HG02798 (cell line): ENCODE measurements around the gene MYO19.
"Not testable (repeated sequence)": the region's sequence is repeated elsewhere in the genome, so short reads cannot be mapped to it uniquely, and the experiment has no call there.

Experiments used
- ATAC-seq: cut with Tn5 transposase; IDR thresholded peaks from one replicate; pipeline ENCODE4 v1.9.1; 2021; ENCODE audit warnings: mild to moderate bottlenecking; ENCODE audit not compliant: unreplicated experiment, poor library complexity

MYO19 gene

DNA sequence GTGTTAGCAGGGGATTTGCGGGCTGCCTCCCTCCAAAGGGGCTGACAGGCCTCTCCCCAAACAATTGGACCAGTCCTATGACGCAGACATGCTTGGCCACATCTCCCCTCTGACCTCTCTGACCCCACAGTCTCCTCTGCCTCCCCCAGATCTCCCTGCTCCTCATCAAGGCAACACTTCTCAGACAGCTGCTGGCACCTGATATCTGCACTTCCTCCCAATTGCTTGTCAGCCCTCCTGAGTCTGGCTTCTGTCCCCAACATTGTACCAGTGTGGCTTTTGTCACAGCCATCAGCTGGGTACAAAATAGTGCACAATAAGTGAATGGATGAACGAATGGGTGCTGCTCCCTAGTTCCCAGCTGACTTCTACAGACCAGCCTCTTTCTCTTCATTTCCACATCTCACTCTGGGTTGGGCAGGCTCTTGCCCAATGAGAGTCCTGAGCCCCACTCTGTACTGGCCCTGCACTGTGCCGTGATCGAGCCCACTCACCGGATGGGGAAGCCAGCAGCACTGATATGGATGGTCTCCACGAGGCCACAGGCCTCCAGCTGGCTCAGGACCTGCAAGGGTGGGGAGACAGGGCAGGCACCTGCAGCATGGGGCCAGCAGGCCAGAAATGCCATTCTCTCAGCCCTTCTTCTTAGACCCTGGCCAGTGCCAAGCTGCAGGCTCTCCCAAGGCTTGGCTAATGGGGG is 31.1 kb downstream of the MYO19 start:
- ATAC-seq = no peak

DNA sequence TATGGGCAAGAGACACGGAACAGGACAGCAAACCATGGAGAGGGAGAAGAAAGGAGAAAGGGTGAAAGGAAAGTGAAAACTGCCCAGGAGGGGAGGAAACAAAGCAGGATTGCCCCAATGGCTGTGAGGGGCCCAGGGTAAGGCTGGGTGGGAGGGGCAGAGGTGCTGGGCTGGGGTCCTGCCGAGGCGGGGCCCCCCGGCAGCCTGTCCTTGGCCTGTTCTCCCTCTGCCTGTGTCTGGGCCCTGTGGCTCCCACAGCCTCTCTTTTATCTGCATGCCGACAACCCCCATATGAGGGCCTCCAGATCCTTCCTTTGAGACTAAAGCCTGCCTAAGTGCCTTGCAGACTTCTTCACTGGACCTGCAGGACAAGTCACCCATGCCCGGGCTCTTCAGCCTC is 32.7 kb downstream of the MYO19 start:
- ATAC-seq = no peak

DNA sequence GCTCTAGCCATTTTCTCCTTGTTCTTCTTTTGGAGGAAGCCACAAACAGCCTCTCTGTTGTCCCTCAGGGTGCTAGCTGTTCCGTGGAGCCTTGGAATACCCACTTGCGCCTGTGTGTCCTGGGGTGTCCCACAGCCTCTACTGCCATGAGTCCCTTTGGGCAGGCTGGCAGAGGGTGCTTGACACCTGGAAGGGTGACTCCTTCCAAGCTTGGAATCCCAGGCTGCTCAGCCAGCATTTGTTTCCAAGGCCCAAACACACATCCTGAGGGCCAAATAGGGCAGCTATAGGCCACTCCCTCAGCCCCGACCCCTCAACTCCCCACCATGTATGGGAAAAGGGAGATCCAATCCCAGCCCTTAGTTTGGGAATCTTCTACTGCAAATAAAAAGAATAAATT is 33.3 kb downstream of the MYO19 start:
- no peak for ATAC-seq

DNA sequence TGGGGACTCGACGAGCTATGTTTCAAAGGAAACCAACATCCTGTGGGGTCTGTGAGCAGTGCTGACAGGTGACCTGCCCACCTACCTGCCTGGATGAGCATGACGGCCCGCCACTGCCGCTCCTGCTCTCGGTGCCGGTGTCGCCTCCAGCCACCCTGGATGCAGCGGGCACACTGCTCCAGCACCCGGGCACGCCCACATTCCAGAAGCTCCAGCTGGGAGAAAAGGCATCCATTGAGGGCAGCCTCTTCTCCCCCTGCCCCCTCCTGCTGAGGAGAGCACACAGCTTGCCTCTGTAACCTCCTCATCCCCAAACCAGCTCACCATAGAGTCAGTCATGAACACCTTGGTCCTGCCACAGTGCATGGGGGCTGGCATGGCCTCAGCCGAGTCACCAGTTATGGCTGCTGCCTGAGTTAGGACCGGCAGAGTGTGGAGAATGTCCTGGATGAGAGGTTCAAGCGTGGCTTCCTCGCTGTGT is 33.9 kb downstream of the MYO19 start:
- ATAC-seq = no peak

DNA sequence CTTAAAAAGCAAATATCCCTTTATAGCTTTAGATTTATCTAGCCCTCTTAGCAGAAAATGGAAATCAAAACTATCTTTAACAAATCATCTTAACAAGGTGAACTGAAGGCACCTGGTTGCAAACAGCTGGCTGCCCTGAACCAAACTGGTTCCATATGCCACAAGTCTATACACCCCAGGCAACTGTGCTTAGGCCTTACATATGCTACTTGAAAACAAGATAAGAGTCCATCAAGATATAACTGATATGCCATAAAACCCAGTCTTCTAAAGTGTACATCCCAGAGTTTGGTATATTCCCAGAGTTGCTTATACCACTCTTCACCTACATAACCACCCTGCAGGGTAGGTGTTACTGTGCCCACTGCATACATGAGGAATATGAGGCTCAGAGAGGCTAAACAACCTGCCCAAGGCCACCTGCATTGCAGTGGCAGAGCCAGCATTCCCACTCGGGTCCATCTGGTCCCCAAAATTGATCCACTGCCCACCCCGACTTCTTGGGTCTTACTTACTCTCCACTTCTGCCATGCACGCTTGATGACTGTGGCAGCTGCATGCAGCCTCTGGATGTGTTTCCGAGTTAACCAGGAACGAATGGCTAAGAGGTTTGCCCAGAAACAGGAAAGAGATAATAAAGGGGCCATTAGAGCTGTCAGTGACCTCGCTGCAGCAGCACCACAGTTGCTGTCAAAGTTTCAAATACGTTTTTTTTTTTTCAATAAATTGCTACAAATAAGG is 35.9 kb downstream of the MYO19 start:
- no peak for ATAC-seq

DNA sequence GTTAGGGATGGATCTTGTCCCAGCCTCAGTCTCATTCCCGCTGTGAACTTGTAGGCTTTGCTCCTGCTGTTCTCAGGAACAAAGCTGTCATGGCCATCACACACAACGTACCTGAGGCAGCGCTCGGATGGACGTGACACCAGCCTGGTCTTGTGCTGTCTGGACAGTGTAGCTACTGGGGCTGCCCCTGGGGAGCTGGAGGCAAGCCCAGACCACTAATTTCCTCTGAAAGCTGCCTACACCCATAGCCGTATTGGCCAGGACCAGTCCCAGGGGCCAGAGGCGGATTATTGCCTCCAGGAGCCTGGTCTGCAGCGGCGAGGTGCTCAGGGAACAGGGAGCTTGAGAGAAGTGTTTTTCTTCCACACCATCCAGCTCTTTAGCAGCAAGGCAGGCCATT is 36.5 kb downstream of the MYO19 start:
- ATAC-seq = no peak

DNA sequence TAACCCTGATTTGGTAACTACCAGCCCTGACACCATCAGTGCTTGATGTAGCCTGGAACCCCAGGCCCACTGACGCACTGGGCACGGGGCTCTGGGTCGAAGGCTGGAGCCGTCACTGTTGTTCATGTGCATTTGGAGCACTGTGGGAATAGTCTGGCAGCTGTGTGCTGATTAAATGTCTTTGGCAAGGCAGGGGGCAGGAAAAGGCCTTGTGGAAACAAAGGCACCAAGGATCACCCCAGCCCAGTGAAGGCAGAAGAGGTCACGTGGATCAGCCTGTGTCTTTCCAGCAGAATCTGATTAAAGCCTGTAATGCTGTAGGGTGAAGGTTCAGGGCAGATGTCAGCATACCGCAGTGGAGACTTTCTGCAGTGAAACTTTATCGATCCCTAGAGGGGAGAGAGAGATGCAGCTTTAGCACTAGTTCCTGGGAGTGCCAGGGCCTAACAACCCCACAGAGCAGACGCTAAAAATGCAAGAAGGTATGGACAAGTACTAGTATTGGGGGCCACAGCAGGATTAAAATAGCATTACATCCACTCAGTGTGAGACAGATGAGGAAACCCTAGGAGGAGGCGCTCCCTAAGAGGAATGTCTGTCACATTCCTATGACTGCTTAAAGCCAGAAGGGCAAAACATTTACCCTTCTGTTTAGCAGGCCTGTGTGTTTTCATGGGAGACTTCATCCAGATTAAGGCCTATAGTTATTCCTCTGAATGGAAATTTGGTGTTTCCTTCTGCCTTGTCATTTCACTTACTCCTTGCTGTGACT is 38.5 kb downstream of the MYO19 start:
- ATAC-seq = no peak

DNA sequence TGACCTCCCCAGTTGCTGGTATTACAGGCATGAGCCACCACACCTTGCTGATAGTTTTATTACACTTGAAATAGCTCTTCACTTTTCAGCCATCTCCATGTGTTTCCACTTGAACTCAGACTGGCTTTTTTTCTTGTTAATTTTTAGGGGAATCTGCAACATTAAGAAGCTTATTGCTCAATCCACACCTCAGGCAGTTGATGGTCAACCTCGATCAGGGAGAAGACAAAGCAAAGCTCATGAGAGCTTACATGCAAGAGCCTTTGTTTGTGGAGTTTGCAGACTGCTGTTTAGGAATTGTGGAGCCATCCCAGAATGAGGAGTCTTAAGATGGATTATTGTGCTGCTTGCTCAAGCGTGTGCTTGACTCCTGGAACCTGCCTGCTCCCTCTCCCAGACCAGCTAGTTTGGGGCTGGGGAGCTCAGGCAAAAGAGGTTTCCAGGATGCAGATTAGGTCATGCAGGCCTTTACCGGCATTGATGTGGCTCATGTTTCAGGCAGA is 39.5 kb downstream of the MYO19 start:
- ATAC-seq = no peak

DNA sequence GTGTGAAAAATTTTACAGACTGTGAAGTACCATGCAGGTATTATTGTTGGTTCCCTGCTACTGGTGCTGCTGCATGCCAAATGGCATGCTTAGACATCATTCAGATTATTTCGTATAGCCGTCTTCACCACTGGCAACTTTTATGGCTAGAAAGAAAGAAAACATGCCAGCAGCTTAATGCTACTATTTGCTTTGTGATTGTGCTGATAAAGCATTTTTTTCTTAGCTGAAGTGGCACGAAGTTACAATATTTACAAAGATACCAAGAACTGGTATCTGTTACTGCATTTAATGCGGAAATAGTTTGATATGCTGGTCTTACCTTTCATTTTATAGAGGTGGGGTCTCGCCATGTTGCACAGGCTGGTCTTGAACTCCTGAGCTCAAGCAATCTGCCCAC is 40.0 kb downstream of the MYO19 start:
- ATAC-seq = no peak

DNA sequence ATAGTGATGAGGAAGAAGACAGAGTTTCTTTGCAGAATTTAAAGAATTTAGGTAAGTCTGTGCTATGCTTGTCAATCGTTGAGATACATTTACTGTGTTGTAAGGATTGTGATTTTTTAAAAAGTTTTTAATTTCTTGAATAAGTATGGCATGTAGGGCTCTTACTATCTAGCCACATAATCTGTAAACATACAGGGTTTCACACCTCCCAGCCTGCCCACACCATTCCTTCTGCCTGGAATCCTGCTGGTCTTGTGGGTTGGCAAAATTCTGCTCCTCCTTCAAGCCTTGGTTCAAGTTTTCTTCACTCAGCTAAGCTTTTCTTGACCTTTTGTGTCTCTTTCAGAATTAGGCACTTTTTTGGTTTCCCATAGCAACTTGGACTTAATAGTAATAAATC is 40.7 kb downstream of the MYO19 start:
- ATAC-seq = no peak

DNA sequence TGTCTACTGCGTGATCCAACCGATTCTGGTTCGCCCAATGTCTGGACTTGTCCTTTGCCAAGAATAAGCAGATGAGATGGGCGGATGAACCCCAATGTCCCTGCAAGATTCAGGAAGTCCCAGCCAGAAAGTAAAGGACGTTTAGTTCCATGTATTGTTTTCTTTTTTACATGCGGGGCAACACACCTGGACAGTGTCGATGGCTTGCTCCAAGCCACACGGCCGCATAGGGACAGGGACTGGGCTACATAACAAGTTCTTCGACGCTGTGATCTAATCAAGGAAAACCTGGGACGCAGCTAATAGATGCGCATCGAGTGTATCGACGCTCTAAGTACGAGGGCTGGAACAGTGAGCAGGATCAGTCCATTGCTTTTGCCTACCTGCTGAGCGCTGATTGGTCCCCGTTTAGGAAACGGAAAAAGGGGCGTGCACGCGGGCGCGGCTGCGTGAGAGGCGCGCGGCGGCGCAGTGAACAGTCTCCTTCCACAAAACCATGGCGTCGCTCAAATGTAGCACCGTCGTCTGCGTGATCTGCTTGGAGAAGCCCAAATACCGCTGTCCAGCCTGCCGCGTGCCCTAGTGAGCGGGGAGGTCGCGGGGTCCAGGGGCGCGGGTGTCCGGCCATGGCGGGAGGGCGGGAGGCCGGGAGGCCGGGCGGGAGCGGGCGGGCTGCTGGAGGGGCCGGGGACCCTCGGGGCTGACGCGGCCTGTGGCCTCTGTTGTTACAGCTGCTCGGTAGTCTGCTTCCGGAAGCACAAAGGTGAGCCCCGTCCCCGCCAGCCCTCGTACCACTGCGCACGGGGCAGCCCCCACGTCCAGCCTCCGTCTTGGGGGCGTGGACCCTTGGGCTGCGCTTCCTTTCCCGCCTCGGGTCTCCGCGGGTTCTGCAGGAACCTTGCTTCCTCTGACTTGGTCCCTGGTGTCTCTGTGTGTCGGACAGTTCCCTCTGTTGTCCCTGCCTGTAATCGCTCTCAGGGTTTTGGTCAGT is 48.2 kb downstream of the MYO19 start, which contains the start of gene ZNHIT3:
Gene ZNHIT3, plus strand, starts transcription at position 478 of the 991 bp plus-strand sequence. Its CDS starts 19 bp downstream, at position 497.
- peak; percentile 94 for ATAC-seq

DNA sequence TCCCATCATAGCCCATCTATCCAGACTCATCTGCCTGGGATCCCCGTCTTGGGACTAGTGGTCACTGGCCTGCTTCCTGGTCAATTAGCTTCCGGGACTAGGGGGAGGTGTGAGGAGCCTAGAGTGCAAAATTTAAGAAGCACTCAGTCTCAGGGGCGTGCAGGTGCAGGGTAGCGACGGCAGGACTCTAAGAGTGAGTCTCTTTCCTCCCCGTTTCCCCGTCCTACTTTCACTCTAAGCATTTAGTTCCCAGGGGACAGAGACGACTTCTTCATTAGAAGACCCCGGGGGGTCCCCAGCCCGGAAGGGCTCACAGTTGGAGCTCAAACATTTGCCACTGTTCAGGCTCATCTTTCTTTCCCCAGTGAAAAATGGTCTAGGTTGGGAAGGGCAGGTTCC is 48.9 kb downstream of the MYO19 start:
- ATAC-seq = no peak

DNA sequence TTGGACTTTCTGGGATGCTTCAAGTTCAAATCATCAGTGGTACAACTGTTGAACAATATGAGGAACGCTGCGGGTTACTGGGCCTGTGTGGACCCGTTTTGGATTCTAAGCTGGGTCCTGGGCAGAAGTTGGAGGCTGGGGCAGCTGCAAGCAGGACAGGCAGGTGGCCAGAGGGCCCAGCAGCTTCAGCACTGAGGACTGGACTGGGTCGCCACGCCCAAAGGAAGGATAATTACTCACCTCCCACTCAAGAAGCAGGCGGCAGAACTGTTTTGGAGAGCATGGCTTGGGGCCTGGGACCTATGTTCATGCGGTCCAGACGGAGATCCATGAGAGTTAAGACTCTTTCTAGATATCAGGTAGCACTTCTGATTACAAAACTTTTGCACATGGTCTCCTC is 49.6 kb downstream of the MYO19 start:
- ATAC-seq = no peak

DNA sequence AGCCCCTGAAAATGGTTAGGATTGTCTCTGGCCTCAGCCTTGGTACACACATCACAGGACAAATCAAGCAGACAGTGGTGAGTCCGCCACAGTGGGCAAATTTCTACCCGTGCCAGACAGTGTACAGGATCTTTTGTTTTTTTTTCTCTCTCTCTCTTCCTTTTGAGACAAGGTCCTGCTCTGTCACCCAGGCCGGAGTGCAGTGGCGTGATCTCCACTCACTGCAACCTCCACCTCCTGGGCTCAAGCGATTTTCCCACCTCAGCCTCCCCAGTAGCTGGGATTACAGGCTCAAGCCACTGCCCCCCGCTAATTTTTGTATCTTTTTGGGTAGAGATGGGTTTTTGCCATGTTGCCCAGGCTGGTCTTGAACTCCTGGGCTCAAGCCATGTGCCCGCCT is 50.6 kb downstream of the MYO19 start:
- not testable (repeated sequence) for ATAC-seq

DNA sequence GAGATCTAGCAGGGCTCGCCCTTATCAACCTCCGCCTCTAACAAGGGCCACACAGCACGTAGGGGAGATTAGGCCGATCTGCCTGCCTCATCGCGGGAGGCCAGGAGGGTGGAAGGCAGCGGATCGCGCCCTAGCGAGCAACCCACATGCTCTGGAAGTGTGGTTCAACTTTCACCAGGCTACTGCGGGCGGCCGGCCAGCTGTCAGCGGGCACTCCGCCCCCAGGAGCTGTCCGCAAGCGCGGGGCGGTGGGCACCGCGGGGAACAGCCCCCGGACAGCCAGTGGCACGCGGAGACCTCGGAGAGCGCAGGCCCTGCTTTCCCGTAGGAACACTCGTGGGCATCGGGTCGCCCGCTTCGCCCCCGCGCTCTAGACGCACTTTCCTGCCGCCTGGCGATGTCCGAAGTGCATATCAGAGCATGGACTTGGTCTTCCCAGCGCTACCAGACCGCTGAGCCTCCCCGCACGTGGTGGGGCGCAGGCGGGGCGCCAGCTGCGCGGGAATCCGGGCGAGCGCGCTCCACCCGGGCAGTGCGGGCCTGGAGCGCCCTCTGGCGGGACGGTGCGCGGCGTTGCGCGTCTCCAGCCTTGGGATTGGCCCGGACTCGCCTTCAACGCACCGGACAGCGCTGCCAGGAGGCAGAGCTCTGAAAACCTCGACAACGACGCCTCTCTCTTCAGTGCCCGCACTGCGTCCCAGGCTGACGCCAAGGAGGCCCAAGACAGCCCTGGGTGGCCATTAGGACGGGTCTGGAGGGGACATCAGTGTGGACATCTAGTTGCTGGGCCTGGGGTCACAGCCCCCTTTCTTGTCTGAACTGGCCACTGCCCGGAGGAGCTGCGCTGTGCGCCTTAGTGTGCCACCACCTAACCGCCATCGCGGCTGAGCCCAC is 51.8 kb downstream of the MYO19 start:
- peak; percentile 42 for ATAC-seq

DNA sequence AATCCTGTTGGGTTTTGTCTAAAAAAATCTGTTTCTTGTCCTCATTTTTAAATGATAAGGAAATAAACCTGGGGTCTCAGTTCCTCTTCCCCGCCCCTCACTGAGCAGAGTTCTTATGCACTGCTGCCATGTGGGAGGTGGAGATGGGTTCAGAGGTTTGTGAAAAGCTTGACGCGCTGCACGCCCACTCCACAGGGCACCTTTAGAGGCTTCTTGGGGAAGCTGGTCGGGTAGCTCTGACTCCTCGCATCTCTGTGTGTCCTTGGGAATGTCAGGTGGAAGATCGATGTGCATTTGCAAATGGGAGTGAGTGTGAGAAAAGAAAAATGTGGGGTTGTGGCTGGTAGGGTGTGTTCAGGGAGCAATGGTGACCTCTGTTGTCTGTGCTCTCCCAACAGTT is 52.8 kb downstream of the MYO19 start:
- no peak for ATAC-seq

DNA sequence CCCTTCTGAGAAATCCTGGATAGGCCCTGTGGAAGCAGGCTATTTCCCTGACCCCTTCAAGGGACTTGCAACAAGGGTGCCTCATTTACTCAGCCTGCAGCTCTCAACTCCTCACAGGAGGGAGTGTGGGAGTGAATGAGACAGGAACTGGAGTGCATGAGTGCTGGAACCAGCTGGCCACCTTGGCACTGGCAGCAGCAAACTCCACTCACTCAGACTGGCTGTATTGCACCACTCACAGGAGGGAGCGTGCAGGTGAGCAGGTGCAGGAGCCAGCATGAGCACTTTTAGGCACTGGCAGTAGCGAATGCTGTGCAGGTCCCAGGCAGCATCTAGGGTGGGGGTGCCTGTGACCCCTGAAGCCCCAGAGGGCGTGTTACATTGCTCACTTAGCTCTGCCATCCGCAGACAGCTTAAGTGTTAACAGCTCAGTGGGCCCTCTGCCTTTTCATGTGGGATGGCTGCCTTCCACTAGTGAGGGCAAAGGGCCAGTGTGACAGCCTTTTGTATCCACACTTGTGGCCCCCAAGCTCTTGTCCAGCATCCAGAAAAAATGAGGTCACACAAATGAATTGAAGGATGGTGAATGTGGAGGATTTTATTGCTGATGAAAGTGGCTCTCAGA is 59.2 kb downstream of the MYO19 start:
- ATAC-seq = no peak

DNA sequence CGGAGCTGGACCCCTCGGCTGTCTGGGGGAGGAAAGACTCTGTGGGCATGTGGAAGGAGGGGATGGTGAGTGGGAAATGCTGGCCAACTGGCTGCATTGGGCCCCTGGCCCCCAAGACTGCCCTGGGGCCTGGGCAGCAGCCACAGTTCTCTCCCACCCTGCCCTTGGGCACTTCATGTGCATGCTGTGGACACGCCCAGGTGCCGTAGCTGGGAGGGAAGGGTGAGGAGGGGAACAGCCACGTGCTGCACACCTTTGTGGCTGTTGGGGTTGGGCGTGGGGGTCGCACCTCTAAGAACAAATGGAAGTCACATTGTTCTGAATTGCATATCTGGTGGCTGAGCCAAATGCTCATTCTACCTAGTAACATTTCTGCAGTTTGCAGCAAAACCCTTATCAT is 60.1 kb downstream of the MYO19 start:
- no peak for ATAC-seq
